Bone marrow (tissue), 2 donors: ENCODE data around the gene SDHB.

Experiments
- DNase-seq, 2 donors: peaks; one replicate each; lab custom pipeline; 2025; lab: John Stamatoyannopoulos, UW

SDHB gene

DNA sequence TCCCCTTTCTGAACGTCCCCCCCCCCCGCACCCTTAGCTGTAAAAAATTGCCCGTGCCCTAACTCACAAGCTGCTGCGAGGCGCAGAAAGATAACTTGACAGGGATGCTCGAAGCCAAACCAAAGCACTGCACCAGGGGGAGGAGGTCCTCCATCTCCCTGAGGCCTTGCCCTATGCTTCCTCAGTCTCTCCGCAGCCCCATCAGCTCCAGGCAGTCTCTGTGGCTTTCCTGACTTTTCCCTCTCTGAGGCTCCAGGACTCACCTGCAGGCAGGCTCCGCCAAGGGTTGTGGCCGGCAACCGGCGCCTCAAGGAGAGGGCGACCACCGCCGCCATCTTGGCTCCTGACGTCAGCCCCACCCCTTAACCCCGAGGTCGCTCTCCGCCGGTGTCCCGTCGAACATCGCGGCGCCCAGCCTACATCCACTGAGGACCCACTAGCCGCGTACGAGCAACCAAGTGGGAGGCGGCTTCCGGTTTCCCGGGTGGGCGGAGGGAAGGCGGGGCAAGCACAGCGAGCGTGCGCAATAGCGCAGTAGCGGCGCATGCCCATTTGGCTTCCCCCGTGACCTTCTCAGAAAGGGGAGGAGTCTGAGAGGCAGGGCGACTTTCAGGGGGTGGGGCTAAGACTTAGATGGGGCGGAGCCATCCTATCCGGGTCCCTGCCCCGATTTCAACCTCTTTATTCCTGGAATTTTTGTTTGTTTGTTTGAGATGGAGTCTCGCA, at the start of gene SDHB:
TSS of gene SDHB (minus strand) at position 348 of the 726 bp plus-strand sequence. CDS start at position 335, 13 bp downstream.
- DNase-seq: peak; percentile 91 to 96

DNA sequence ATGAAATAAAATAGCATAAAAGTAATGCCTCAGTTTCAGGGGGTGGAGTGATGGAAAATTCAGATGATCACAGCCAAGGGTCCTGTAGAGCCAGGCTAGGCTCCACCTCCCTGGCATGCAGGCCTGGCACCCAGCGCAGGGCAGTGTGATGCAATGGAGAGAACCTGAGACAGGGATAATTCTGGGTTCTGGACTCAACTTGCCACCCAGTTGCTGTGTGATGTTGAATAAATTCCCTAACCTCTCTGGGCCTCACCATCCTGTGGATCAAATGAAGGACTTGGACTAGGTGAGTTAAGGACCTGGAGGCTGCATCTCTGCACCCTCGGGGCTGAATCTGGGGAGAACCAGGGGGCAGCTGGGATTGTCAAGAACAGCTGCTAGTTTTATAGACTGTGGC, 48.4 kb upstream of the SDHB start:
- no peak for DNase-seq

DNA sequence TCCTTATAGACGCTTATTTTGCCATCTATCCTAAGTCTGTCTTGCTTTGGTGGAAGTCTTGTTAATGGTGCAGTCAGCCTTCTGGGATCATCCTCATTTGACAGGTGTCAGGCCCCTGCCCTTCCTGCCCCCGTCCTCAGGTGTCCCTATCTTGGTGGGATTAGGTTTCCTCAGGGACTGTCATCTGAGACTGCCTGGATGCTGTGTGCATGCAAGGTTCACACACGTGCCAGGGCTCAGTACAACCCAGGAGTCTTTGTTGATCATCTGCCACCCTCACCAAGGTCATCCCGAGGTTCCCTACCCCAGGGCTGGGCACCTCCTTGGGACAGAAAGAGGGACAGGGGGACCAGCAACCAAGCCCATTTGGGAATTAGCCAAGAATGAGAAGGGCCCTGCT, 47.4 kb upstream of the SDHB start:
- no peak for DNase-seq

DNA sequence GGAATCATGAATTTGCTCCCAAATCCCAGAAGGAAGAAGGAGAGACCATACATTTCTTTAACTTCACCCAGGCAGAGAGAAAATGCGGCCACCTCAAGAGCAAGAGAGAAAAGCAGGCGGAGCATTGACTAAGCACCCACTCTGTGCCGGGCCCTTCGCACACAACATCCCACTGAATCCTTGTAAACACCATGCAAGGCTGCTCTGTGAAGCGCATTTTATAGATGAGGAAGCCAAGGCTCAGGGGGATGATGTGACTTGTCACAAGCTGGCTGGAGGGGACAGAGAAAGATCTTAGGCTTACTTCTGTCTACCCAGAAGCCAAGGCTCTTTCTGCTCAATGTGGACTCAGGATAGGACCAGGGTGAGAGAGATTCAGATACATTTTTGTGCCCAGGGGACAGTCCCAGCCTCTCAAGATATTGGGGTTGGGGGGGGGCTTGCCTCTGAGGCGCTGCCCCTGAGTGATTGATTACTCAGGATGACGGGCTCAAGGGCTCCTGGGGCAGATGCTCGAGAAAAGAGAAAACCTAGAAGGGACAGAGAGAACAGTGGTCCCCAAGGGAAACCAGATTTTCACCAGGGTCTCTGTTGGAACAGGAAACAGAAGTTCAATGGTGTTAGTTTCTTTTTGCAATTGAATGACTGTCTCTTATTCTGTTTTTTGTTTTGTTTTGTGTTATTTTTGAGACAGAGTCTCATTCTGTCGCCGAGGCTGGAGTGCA, 45.9 kb upstream of the SDHB start:
- DNase-seq: no peak

DNA sequence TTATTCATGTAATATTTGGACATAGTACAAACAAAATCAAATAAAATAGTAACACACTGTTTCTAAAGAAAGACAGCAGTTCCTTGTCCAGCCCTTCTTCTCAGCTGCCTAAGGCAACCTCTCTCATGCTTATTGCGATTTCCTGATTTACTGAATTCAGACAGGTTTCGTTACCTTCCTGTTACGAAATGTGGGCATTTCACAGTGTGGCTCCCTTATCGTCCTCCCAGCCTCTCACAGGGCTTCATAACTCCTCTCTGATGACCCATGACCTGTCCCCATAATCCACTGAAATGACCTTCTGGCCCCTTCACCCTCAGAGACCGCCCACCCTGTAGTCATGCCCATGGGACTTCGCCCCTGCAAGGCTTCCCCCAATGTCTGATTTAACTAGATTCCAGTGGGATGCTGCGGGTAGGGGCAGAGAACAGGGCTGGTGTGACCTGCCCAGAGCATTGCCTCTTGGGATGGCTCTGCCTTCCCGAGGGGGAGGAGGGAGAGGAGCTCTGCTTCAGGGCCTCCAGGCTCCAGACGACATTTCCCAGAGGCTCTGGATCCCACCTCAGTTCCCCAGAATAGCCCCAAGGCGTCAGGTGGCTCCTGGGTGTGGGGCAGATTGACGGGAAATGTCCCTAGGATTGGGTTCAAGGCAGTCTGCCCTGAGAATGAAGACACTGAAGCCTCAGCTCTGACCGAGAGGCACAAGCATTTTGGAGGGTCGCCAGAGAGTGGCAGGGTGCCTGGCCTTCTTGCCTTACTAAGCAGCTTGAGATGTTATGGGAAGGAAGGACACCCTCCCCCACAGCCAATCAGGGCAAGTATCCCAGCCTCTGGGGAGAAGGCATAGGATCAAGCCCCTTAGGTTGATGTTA, 44.9 kb upstream of the SDHB start:
- DNase-seq: no peak

DNA sequence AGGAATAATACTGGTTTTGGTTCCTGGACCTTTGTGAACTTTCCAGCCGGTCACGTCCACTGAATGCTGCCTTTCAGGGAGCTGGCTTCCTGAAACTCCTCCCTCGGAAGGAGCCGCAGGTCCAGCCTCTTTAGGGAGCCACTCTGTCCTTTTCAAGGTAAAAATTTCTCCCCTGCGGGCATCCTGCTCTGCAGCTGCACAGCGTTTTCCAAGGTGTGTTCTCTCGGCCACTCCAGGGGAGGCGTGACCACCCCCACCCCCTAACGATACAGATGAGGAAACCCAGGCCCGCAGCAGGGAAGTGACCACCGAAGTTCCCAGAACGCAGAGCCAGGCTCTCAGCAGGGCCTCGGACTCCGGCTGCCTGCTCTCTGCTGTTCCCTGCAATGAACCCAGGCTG, 44.0 kb upstream of the SDHB start:
- DNase-seq: no peak

DNA sequence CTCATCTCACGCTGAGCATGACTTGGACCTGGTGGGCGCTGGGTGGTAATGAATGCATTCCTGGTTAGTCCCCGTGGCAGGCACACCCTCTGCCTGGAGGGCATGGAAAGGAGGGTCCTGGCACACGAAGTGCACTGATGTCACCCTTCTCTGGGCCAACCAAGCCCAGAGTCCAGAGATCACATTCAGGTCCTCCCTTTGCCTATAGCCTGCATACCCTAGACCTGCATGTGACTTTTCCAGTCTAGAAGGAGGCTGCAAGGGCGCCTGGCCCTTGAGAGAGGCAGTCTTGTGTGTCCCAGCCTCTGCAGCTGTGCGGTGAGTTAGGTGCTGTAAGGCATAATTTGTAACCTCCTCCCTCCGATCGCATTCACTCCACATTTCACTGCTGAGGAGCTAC, 43.3 kb upstream of the SDHB start:
- DNase-seq: no peak

DNA sequence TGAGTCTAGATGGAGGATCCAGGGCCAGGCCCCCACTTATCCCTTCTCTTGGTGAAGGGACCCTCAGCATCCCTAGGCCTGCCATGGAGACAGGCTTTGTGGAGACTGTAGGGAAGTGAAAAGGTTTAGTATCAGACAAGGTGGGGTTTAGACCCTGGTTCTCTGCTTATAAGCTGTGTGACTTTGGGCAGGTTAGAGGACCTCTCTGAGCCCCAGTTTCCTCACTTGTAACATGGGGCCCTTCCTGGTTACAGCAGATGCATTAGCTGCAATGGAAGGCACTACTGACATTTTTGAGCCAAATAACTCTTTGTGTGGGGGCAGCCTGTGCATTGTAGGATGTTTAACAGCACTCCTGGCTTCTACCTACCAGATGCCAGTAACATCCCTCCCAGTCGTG, 42.8 kb upstream of the SDHB start:
- DNase-seq: no peak

DNA sequence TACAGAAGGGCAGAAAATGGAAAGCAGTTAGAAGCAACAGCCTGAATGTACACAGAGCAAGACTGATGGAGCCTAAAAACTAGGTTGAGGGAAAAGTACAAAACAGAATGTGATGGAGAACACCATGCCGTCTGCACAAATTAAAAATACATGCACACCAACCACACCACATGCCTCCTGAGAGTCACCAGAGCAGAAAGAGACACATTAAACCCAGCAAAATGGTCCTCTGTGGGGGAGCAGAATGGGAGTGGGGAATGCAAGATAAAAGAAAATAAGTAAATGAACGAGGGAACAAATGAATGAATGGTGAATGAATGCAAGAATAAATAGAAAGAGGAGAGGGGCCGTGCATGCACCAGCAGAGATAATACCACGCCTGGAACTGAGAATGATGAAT, 41.3 kb upstream of the SDHB start:
- DNase-seq: no peak

DNA sequence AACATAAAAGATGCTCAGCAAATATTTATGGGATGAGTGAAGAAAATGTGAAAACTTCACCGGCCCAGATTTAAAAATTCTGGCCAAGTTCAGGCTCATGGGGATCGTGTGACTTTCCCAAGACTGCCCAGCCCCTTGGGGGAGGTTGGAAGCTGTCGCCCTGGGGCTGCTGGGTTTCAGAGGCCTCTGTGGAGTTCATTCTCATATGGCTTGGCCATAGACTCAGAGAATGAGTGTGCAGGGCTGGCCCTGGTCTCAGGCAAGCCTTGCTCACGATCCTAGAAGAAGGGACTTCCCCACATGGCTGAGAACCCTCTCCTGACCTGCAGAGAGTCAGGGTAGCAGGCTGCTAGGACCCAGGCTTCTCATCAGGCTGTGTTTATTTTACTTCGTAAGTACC, 40.8 kb upstream of the SDHB start:
- no peak for DNase-seq

DNA sequence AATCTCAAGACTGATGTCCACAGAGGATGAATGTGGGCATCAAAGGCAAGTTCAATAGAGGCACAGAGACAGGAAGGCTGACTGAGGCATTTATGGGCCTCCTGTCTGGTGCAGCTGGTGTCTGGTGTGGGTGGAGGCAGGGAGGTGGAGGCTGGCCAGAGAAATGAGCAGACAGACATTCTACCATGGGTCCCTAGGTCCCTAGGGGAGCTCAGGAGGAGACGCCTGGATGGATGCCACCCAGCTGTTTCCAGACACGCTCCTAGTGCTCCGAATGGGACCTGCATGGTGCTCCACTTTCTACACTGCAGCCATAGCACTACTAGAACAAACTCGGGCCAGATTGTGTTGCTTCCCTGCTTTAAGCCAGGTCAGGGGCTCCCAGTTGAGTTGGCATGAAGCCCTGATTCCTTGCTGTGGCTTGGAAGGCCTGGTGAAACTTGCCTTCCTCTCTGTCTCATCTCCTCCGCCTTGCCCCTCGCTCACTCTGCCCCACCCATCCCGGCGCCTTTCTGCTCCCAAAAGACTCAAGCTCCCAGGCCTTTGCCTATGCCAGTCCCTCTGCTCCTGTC, 40.1 kb upstream of the SDHB start:
- DNase-seq: no peak

DNA sequence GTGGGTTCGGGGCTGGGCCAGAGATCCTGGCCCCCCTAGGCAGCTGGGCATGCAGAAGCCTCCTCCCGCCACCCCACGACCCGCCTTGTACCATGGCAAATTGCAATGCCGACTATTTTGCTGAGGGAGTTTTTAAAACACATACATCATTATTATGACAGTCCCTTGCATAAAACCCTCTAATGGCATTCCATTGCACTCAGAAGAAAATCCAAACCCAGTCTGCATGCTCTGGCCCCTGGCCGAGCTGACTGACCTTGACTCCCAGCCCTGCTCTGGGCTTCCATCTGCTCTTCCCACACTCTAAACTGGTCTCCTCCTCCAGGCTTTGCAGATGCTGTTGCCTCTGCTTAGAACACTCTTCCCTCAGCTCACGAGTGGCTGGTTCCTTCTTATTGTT, 37.4 kb upstream of the SDHB start:
- DNase-seq: no peak

DNA sequence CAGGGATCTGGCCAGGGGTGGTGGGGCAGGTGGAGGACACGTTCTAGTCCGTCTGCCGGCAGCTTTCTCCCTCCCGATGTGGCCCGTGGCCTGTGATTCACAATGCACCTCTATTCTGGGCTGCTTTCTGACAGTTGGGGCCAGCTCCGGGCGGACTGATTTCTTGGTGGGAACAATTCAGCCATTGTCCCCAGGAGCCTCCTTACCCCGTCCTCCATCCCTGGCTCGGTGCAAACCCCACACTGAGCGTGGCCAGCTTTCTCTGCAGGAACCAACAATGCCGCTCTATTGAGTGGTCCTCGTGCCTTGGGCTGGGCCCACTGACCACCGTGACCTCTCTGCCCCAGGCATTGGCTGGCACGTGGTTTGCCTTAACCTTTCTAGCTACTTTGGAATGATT, 35.7 kb upstream of the SDHB start:
- no peak for DNase-seq

DNA sequence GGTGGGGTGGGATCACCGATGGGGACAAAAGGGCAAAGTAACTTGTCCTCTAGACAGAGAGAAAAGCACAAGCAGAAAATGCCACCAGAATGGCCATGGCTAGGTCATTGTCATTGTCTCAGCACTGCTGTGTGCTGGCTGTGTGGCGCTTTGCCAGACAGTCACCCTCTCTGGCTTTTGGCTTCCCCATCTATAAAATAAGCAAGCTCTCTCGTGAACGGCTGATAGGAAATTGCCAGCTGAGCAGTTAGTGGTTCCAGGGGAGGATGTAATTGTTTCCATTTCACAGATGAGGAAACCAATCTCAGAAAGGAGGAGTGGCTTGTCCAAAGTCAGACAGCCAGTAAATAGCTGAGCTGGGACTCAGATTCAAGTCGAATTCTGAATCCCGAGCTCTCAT, 32.9 kb upstream of the SDHB start:
- DNase-seq: no peak

DNA sequence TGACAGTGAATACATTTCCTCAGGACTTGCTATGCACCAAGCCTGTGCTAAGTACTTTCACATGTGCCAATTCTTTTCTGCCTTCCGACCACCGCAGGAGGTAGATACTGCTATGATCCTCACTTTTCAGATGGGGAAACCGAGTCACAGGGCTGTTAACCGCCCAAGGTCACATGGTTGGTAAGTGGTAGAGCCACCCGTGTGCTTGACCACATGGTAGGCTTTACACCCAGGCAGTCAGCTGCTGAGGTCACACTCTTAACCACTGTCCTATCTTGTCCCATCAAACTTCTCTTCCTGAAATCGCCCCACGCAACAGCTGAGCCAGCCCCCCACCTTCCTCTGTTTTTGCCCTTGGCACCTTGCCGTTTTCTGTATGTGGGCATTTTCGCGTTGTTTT, 31.0 kb upstream of the SDHB start:
- no peak for DNase-seq

DNA sequence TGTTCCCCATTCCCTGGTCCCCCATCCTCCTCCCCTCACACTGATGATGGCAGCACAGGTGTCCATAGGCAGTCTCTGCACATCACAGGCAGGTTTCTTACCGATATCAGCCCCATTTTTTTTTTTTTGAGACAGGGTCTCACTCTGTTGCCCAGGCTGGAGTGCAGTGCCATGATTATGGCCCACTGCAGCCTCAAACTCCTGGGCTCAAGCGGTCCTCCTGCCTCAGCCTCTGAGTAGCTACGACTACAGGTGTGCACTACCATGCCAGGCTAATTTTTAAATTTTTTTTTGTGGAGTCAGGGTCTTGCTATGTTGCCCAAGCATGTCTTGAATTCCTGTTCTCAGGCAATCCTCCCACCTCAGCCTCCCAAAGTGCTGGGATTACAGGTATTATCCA, 28.9 kb upstream of the SDHB start:
- DNase-seq: no peak

DNA sequence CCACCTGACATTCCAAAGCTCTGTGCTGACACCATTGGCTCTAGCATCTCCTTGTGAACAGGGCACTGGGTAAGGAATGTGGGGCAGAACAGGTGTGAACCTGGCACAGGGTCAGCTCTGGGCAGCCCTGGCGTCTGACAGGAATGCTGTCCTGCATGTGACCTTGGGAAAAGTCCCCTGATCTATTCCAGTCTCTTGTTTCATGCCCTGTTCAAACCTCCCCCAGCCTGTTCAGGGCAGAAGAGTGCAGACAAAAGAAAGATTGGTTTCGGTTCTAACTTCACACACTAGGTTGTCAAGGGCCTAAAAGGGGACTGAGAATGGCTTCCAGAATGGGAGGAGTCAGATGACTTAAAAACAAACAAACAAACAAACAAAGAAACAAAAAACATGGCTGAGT, 27.6 kb upstream of the SDHB start:
- DNase-seq: no peak

DNA sequence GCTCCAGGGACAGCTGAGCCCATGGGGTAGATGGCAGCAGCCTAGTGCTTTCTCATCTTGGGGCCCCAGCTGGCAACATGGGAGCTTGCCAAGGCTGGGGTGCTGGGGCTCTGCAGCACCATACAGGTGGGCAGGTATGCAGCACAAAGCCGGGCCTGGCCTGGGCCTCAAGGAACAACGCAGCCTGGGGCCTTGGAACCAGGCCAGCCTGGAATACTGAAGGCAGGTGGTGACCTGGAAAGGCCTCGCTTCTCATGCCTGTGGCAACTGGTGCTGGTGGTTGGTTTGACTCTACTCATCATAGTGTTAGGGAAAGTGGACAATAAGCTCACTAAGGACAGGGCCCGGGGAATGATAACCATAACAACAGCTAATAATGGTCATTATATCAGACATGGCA, 27.0 kb upstream of the SDHB start:
- DNase-seq: no peak

DNA sequence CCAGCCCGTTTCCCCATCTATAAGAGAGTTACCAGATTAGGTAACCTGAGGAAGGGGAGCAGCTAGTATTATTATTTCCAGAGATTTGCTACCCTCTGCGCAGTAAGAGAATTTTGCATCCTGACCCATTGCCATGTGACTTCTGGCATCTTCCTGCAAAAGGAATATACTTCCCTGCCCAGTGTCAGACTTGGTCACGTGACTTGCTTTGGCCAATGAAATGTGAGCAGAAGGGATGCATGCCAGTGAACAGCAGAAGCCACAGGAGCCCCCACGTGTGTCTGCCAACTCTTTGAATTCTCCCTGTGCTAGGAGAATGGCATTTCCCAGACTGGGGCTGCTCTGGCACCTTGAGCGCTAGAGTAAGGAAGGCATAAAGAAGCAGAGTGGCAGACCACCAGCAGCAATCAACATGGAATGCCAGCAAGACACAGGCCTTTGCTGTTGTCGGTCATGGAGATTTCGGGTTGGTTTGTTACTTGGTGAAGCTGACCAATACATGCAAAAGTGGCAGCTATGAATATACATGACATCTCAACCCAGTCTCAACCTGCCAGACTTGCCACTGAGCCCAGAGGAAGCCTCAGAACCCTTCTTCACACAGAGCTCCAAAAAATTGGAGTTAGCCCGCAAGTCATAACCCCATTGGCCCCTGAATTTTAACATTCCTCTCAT, 26.4 kb upstream of the SDHB start:
- DNase-seq: no peak

DNA sequence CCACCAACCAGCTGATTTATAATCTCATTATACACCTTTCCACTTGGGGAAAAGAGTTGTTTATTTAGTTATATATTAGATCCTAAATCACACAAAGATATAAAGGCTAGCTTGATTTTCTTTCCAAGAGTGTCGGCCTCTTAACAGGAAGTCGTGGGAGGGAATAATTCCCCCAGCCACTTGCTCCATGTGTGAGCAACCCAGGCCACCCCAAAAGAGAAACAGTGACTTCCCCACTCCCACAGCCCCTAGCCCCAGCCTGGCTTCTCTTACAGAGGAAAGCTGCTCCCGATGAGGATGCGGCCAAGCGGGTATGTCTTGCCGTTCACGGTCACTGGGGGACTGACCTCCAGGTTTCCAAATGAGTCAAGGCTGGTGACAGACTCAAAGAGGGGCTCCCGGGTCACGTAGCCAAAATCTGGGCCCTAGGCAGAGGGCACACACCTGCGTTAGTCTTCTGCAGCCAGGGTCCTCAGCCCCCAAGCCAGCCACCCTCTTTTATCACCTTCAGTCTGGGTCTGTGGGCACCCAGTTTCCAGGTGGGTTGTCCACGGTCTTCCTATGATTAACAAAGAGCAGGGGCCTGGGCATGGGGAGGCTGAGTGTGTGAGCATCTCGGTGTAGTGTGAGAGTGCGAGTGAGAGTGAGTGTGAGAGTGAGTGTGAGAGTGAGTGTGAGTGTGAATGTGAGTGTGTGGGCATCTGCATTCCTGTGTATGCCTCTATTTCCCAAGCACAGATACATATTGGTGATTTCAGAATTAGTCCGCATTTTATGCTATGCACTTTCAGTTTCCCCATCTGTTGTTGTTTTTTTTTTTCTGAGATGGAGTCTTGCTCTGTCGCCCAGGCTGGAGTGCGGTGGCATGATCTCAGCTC, 25.4 kb upstream of the SDHB start:
- DNase-seq: no peak
